Activated CD4-positive, alpha-beta T cell treated with anti-CD3 and anti-CD28 coated beads, Interleukin-2, Interleukin-4, amounts not matched to agents 100 ng/mL and 50 ng/mL, durations not matched to agents 16 hours and 8 hours (primary cell): Measurements from ENCODE around the gene IGF2BP2.
"Not testable (repeated sequence)": the region's sequence is repeated elsewhere in the genome, so short reads cannot be mapped to it uniquely, and the experiment has no call there.

Experiments
- DNase-seq: peaks from one replicate; pipeline ENCODE4 v3.0.0-alpha.2; 2020; ENCODE audit warnings: low spot score

Gene IGF2BP2

DNA sequence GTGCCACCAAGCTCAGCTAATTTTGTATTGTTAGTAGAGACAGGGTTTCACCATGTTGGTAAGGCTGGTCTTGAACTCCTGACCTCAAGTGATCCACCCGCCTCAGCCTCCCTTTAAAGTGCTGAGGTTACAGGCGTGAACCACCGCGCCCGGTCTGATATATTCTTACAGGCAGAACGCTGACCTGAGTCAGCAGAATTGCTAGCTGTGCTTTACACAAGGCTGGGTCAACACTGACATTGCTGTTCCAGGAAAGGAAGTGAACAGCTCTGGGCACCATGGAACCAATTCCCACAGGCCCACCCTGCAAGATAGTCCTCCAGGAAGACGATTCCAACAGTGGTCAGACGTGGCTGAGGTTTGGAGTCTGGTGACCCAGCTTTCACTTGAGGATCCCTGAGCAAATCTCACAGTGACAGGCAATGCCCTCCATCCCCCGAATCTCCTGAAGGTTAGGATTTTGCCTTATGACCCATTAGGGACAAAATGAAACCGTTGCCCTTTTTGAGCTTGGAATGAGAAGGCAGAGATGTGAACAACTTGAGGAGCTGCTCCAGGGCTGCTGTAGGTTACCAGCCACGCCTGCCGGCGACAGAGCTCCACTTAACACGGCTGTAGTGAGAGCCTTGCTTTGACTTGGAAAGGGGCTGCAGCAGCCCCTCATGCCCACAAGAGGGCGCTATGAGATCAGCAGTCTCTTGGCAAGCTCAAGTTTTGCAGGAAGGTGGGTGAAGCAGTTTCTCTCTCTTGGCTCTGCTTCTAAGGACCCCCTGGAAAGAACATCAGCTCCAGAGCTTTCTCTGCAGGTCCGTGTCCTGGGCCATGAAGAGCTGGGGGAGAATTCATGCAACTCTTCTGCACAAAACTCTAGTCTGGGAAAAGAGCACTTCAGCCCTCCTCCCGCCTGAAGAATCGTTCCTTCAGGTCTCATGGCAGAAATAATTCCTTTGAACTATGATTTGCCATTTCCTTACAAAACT is 164.6 kb downstream of the IGF2BP2 start:
- peak; percentile 80 for DNase-seq

DNA sequence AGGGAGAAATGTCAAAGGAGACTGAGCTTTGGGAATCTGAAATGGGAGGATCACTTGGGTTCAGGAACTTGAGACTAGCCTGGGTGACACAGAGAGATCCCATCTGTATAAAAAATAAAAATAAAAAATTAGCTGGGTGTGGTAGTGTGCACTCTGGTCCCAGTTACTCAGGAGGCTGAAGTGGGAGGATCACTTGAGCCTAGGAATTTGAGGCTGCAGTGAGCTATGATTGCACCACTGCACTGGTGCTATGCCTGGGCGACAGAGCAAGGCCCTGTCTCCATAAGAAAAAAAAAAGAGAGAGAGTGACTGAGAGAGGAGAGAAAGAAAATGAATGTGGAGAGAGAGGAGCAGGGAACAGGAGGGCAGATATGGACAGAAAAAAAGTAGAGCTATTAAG is 165.9 kb downstream of the IGF2BP2 start:
- DNase-seq = no peak

DNA sequence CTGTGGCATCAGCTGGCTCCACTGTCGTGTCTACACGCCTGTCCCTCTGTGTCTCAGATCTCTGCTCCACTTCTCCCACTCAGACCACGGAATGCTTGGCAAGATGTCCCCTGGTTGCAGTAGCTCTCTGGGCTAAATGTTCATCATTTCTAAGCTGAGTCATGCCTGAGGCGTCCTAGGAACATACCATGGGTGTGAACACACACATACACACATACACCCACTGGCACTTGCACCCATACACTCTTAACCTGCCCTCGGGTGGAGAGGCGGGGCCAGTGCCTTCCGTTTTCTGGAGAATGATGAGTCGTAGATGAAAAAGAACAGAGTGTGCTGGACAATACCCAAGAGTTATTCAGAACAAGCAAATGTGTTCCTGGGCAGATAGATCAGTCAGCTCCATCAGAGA is 166.3 kb downstream of the IGF2BP2 start:
- peak; percentile 3 for DNase-seq

DNA sequence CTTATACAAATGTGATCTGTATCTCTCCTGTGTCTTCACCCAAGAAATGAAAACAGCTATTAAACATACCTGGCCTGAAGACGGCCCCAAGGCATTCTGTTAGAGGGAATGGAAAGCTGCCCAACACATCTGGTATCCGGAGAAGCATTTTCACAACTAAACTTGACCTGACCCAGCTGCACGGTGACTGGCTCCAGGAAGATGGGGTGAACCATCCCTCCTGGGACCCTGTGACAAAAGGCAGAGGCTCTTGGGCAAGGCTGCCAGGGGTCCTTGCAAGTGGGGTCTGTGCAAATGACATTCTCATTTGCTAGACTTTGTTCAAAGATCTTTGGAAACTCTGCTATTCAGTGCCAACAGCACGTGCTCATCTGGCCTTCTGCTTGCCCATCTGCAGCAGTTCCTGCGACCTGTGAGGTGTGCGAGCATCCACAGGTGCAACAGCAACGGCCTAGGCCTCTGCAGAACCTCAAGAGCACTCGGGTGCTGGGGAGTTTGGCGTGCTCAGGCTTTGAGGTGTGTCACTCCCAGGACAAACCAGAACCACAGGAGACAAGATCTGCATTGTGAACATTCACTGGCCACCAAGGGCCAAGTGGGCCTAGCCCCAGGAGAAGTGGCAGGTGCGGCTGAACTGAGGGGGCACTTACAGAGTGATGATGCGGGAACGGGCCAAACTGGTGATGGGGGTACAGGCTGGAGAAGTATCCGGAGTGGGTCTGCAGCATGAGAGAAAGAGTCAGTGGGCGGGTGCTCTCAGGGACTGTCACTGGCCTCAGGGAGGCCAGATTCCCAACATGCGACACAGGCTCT is 166.9 kb downstream of the IGF2BP2 start:
- no peak for DNase-seq

DNA sequence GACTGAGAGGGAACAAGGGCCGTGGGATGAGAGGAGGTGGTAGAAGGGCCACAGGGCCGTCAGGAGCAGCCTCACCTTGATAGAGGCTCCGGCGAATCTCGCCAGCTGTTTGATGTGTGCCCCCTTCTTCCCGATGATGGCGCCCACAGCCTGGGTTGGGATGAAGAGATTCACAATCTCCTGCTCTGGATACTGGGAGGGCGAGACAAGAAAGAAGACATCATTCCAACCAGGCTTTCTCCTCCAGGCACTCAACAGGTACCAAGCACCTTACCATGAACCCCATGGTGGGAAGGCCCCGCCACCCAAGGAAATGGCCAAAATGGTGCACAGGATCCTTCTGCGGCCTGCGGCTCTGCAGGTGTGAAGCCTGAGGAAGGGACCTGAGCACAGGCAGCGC is 167.6 kb downstream of the IGF2BP2 start:
- DNase-seq = no peak

DNA sequence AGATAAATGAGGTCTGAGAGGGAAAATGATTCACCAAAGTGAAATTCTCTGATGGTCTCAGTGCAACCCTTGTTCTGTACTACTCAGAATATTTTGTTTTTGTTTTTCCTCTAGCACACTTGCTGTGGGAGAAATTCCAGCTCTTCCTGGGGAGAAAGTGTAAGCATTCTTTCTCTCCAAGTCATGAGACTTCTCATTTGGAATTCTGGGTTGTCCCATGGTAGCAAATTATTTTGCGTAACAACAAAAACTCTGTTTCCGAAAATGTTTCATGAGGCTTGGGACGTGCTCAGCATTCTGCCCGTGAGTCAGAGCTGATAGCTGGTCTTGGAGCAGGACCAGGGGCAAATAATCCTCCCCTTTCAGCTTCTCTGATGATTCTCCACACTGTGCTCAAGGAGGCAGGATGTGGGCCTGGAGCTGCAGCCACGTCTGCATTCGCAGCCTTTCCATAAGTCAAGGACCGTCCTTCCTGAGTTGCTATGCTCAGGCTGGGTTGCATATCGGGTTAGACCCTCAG is 168.5 kb downstream of the IGF2BP2 start:
- DNase-seq = no peak

DNA sequence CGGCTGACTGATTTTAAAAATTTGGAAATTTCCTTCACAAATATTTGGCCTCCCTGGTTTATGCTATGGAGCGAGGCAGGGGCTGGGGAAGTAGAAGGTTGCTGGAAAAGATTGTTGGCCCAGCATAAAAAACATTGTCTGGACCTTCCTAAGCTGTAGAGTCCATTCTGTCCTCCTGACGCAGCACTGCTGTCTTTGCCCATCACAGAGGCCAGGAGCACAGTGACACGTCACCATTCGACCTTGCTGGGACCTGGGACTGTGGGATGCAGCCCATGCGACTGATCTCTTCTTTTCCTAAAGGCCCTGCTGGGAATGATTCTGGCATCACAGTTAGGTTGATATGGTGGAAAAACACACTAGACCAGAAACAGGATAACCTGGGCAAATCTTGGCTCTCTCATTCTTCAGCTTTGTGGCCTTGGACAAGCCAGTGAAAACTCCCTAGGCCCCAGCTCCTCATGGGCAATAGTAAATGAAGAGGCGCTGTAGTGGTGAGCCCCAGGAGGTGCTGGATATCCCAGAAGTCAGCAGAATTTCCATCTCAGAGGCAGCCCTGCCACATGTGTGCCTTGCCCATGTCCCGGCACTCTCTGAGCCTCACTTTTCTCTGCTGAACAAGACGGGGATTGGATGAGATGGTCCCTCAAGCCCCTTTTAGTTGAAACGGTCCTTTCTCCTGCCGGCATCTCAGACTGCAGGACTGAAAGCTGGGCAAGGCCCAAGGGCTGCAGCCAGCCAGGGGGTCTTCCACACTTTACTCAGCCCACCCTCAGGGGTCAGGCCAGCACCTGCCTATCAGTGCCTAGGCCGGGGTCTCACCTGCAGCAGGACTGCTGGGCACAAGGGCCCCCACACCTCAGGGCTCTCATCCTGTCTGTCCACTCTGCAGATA is 169.2 kb downstream of the IGF2BP2 start:
- no peak for DNase-seq

DNA sequence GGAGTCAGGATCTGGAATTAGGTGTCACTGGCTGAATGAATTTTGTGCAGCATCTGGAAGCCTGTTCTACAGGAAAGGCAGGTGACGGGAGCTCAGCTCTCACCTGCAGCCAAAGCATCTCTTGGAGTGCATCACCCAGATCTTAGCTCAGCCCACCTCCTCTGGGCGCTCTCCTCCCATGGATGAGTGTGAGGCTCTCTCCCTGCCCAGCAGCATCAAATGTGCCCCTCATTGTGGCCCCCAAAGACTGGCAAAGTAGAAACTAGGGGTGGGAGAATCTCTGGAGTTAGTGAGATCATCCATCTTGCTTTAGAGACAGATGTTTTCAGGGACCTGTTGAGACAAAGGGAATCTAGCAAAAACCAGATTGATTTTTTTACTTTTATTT is 170.1 kb downstream of the IGF2BP2 start:
- DNase-seq = no peak

DNA sequence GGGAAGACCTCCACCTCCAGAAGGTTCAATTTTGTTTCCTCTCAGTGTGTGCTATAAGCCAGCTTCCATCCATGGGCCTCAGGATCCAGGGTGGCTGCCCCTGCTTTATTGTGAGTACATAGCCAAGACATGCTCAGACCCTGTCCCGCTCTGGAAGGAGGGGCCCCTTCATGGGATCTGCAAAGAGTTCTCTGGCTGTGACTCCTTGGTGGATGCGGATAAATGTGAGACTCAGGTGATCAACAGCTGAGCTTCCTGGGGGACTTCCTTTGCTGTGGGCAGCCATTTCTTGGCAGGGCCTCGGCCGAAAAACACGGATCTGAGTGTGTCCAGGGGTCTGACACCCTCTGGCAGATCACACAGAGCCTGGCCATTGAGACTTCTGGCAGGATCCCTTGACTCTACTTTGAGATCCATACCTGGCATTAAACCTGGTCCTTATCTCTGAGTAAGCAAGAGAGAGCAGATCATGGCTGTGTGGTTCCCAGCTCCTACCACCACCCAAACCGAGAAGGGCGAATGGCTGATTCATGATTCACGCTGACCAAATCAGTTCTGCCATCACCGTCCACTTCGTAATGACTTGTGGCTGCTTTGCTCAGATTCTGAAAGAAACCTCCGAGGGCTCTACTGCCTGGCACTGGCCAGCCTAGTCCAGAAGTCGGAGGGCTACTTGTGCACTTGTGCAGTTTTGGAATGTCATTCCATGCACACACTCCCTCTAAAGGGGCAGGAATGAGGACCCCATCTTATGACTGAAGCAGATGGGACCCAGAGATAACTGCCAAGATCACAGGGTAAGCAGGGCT is 170.7 kb downstream of the IGF2BP2 start:
- DNase-seq = no peak

DNA sequence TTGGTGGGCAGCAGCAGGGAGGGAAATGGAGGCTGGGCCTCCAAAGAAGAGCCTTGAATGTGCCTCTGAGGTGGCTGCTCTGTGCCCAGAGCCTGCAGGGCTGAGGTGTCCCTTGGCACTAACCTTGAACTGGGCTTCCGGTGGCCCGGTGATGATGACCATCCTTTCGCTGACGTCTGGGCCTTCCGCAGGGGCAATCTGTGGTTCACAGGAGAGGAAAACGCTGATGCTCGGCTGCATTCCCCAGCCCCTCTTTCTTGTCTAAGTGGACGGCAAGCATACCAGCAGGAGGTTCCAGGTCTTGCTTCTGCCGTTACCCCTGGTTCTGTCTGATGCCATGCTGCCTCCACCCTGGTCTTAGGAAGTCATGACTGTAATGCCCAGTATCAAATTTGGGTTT is 172.9 kb downstream of the IGF2BP2 start:
- no peak for DNase-seq

DNA sequence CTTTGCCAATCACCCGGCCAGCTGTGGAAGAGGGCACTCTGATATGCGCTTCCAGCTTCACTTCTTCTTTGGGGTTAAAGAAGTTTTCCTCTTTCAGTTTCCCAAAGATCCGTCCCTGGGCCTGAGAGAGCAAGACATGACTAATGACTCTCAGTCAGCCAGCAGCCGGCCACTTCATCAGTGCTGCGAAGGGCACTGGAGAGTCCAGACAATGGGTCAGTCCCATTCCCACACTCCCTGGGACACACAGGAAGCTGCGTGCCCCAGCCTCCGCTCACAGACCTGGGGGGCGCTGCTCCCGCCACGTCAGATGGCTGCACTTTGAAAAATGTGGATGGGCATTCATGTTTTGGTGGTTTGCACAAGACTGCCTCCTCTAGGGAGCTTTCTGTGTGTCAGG is 175.4 kb downstream of the IGF2BP2 start:
- no peak for DNase-seq

DNA sequence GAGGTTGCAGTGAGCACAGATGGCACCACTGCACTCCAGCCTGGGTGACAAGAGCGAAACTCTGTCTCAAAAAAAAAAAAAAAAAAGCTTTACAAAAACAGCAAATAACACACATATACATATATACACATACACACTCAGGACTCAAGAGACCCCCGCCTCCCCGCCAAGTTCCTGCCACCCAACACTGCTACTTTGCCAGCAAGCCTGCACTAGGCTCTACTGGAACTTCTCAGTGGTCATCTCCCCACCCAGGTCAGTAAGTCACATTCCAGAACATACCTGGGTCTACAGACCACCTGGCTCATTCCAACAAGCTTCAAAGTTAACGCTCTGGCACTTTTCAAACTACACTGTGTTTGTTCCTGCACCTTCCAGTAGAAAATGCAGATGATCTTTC is 176.4 kb downstream of the IGF2BP2 start:
- DNase-seq = no peak

DNA sequence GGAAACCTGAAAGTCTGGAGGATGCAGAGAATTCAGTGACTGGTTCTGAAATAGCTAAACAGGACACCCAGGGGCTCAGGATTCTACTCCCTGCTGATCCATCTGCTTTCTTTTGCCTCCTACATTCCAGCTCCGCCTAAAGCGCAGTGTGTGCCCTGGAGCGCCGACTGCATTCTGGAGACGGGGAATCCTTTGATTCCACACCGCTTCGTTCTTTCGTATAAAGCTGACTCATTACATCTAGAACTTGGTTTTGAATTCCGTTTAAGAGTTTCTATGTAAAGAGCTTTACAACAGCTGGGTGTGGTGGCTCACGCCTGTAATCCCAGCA is 177.0 kb downstream of the IGF2BP2 start:
- no peak for DNase-seq

DNA sequence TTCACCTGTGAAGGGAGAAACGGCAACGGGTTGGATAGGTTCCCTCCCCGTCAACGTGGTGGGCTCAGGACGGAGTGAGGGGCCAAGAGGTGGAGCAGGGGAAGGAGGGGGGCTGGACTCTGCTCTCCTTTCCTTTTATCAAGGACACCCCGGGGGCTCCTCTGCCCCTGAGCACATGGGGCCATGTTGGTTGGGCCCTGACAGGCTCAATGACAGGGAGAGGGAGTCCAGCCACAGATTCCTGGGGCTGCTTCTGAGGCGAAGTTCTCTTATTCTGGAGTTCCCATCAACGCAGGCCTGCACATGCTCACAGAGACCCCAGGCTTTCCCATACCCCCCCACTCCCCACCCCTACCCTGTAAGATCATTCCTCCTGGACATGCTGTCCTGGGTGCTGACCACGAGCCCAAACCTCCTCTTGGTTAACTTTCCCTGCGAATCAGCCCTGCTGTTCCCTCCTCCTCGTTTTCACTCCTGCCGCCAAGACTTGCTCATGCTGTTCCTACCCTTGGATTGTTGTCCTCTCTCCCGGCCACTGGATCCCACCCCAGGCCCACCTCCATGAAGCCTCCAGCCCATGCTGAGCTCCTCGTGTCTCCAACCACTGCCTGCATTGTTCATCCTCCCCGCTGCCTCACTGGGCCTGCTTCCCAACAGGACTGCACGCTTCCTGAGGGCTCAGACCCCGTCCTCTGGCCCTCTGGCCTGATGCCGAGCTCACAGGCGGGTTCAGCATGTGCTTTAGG is 177.5 kb downstream of the IGF2BP2 start:
- no peak for DNase-seq

DNA sequence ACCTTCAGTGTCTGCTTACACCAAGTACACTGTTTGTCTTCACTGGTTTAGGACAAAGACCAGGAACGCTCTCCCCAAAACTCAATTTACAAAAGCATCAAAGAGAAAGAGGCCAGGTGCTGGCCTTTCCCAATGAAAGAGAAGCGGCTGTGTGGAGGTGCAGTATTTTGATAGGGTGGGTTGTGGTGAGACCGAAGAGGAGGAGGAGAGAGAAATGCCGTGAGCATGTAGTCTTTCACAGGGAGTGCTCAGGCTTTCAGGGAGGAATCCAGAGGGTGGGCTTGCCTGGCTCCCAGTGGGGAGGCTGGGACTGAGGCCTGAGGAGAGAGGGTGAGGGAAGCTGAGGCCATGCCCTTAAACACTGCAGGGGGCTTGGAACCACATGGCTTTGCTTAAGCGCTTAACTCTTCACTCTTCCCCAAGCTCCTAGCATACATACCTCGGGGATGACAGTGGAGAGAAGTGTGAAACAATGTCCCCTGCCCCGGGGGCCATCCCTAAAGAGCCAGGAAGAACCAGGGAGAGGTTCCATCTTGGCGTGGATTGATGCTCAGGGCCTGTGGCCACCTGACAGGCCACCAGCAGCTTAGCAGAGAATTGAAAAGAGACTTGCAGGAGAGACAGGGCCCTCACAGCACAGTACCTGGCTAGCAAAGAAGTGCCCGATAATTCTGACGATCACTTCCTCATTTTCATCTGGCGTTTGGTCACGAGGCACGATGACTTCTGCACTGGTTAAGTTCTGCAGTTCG is 178.3 kb downstream of the IGF2BP2 start:
- DNase-seq = no peak

DNA sequence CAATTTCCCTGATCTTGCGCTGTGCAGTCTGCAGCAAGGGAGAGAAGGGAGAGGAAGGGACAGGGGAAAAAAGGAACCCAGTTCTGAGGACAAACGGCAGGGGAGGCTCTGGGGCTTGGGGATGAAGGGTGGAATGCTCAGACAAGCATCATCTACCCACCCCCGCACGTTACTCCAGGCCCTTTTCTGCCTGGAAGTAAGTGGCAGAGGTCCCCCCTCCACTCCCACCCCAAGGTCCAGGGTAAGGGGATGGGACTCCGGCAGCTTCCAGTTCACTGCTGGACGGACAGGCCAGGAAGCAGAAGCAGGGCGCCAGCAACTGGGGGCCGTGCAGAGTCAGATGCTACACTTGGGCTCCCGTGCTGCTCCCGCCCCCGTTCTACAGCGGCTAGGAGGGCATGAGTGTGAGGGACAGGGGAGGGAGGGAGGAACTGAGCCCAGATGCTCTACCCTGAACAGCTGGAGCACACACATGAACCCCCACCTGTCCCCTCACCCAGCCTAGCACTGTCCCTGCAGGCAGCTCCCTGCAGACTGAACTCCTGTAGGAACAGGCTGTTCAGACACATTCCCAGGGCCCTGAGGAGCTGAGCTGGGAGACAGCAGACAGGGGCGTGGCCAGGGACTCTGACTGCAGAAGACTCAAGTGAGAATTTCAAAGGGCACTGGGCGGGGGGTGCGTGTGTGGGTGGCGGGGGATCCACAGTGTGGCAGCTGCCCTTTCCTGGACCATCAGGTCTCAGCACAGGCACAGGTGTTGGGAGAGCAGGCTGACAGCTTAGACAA is 179.1 kb downstream of the IGF2BP2 start:
- DNase-seq = no peak

DNA sequence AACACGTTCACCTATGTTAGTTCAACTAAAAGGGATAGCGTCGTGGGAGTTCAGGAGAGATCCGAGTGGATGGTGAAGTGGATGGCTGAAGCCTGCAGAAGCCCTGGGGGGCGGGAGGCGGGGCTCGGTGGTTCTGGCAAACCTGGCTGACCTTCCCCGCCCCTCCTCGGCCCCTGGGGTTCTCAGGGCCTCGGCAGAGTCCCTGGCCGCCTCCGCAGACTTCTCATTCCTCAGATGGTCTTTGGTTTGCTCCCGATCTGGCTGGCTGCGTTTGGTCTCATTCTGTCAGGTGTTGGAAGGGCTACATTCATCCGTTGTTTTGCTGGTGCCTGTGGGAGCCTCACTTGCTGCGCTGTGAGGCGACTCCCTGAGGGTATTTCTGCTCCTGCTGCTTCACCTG is 179.7 kb downstream of the IGF2BP2 start:
- not testable (repeated sequence) for DNase-seq

DNA sequence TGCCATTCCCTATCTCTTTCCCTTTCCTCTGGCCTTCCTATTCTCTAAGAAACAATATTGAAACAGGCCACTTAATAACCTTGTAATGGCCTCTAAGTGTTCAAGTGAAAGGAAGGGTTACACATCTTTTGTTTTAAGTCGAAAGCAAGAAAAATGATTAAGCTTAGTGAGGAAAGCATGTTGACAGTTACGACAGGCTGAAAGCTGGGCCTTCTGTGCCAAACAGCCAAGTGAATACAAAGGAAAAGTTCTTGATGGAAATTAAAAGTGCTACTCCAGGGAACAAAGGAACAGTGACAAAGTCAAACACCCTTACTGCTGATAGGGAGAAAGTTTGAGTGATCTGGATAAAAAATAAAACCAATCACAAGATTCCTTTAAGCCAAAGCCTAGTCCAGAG is 184.5 kb downstream of the IGF2BP2 start:
- no peak for DNase-seq
